KG1 (cell line): ENCODE data around the gene NOX3.
"Not testable (repeated sequence)": the region's sequence is repeated elsewhere in the genome, so short reads cannot be mapped to it uniquely, and the experiment has no call there.

Source experiments
- DNase-seq: peaks from one replicate; lab custom pipeline; 2025; lab: John Stamatoyannopoulos, UW

The NOX3 gene

DNA sequence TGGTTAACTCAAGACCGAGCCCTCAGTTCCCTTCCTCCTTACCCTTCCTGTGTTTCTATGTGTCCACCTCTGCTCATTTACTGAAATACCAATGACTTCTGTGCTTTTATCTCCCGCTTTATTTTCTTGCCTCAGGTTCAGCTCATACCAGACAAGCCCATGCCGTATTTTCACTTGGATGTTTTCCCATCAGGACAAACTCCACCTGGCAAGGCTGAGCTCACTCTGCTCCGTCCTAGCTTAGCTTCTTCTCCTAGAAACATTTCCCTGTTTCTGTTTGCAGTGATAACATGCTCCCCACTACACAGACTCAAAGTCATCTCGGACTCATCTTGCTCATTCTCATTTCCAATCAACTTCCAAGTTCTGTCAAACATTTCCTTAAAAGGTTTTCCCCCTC is 84.4 kb downstream of the NOX3 start:
- DNase-seq: no peak

GRCh38 chr6:155366325-155366724 is 89.3 kb downstream of the NOX3 start:
- no peak for DNase-seq

DNA sequence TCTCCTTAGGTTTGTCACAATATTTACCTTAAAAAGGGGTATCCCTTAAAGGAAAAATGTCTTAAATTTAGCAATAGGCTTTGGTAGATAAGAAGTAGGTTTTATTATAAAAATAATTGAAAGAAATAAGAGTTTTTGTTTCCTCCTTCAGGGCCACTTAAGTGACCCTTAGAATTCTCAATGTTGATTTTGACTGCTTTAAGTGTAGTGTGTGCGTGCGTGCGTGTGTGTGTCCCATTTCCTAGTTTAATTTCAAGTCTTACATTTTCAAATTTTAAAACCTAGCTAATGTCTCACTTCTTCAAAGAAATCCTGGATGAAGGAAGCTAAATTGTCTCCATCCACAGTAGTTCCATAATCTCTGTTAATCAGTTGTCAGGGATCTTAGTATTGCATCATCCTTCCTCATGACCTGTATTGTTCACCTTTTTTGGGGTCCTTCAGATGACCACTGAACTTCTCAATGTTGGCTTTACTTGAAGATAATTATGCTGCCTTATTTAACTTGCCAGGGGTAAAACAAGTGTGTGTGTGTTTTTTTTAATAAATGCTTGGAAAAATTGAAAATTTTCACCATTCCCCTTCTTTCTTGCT is 90.7 kb downstream of the NOX3 start:
- no peak for DNase-seq

DNA sequence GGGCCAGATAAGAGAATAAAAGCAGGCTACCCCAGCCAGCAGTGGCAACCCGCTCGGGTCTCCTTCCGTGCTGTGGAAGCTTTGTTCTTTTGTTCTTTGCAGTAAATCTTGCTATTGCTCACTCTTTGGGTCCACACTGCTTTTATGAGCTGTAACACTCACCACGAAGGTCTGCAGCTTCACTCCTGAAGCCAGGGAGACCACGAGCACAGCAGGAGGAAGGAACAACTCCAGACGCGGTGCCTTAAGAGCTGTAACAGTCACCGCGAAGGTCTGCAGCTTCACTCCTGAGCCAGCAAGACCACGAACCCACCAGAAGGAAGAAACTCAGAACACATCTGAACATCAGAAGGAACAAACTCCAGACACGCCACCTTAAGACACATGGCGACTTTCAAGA is 91.6 kb downstream of the NOX3 start:
- not testable (repeated sequence) for DNase-seq

- not testable (repeated sequence) for DNase-seq
Observed at GRCh38 chr6:155362968-155363632, 92.5 kb downstream of the NOX3 start.

GRCh38 chr6:155354167-155354566 is 101.5 kb downstream of the NOX3 start:
- DNase-seq: no peak

DNA sequence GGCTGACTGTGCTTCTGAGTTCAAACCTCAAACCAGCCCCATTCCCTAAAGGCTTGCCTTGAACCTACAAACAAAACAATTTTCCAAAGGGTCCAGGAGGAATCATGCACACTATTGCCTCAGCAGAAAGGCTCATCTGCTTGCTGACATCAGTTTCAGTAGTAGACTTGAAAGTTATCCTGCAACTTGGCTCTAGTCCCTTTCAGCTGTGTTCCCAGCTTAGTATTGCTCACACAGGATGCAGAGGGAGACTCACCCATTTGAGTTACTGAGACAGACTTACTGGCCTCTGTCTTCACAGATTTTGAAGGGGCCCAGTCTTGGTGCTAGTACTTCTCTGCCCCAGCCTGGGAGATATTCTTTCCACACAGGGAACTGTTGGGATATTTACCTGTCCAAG is 102.8 kb downstream of the NOX3 start:
- no peak for DNase-seq

- no peak for DNase-seq
Observed at GRCh38 chr6:155352130-155352420, 103.6 kb downstream of the NOX3 start.

GRCh38 chr6:155351273-155352129 is 104.1 kb downstream of the NOX3 start:
- DNase-seq: no peak

- no peak for DNase-seq
Observed at GRCh38 chr6:155349956-155350355, 105.7 kb downstream of the NOX3 start.

DNA sequence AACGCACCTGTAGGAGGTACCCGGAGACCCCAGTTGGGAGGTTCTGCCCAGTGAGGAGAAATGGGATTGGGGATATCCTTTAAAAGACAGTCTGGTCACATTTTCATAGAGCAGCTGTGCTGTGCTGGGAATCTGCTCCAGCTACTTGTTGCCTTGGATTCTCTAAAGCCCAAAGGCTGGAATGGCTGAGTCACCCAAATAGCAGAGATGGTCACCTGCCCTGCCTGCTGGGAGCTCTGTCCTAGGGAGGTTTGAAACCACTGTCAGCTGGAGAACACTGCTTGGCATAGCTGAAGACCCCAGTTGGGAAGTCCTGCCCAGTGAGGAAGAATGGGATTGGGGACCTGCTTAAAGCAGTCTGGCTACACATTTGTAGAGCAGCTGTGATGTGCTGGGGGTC is 106.5 kb downstream of the NOX3 start:
- no peak for DNase-seq

GRCh38 chr6:155347800-155348199 is 107.8 kb downstream of the NOX3 start:
- DNase-seq: no peak

- DNase-seq: no peak
Observed at GRCh38 chr6:155346957-155347356, 108.7 kb downstream of the NOX3 start.
